ENCODE measurements around the gene LIME1.

The LIME1 gene

DNA sequence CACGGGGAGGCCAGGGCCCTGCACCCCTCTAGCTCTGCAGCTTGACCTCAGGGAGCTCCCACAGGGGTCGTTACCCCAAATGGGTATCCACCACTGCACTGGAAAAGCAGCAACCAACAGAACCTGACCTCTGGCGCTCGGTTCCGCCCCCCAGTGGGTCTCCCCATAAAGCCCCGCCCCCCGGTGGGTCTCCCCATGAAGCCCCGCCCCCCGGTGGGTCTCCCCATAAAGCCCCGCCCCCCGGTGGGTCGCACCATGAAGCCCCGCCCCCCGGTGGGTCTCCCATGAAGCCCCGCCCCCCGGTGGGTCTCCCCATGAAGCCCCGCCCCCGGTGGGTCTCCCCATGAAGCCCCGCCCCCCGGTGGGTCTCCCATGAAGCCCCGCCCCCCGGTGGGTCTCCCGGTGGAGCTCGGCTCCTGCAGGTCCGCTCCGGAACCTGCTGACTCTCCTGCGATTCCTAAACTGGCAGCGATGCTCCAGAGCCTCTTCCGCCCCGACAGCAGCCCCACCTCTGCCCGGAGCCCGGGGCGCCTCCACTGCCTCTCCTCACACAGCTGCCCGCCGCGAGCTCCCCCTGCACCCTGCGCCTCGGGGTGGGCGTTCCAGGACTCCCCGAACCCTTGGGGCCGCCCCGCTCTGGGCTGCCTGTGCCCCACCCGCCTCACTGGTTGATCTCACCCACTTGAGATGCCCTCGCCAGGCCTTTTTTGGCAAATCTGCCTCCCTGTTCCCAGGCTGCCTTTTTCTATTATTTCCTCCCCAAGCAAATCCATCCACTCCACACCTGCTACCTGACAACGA is 15.2 kb downstream of the LIME1 start:
- DNase-seq = no peak

DNA sequence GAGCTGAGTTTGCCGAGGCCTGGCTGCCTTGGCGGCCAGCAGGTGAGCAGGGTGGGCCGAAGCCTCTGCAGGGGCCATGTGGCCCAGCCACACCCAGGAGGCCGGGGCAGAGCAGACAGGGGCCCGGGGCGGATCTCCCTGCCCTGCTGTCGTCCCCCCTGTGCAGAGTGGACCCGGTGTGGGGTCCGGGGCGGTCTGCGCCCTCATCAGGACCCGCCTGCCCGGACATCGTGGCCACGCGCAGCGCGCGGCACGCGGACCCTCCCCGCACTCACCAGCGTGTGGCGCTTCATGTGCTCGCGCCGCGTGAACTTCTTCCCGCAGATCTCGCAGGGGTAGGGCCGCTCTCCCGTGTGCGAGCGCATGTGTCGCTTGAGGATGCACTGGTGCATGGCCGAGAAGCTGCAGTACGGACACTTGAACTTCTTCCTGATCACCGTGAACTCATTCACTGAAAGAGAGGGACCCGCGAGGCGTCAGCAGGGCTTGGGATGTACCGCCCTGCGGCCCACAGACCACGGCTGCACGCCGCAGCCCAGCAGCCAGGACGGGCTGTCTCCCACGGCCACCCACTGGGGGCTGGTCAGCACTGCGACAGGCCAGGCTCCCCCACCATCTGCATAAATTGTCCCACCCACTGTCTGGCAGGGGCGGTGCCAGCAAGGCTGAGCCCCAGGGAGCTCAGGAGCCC is 16.1 kb downstream of the LIME1 start:
- no peak for DNase-seq

DNA sequence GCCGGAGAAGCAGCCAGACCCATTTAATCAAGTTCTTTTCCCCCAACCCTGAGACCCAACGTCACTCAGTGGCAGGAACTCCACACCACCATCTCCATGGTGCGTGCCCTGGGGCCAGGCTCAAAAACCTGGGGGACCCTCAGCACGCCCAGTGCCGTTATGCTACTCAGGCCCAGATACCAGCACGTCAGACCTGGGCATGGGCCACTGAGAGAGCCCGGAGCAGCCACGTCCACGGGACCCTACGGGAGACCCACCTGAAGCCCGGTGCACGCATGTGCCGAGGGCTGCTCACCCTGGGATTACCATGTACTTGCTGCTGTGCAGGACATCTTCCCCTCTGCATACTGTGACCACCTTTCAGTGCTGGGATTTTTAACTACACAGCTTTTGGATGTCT is 16.9 kb downstream of the LIME1 start:
- DNase-seq = no peak

DNA sequence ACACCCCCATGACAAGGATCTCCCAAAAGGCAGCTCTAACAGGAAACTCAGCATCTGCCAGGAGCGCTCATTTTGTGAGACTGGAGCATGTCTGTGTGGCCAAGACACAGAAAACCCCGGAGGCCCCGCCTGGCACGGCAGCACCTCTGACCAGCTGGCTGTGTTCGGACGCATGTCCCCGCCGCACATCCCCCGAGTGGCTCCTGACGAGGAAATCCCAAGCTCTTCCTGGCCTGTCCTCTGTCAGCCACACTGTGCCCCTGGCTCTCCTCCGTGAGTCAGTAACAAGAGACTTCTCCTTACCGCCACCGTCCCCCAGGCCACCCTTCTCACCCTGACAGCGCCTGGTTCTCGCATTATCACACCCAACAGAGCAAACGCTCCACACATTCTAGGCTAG is 17.5 kb downstream of the LIME1 start:
- no peak for DNase-seq

DNA sequence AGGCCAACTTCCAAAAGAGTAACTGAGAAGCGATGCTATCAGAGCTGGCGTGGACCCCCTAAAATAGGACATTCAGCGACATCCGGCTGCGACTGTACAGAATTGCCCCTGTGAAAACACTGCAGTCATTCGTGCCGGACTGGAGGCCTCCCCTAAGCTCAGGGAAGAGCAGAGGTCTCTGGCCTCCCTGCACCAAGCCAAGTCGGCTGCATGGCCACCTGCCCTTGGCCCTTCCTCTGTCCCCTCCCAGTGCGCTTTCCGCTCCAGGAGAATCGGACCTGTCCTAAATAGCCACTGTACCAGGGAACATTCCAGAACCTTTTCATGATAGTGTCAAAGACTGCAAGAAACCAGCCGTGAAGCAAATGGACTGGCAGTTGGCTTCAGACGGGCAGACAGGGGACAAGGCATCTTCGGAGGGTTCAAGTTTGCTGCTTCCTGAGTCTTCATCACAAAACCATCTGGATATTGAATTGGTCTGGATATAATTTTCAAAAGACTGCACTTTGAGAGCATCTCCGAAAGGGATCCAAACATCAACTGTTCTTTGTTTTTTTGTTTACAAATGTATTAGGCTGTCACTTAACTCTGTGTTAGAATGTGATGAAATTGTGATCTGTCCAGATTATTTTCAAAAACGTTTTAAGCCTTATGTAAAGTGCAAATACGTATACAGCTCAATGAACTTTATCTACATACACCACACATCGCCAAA is 19.6 kb downstream of the LIME1 start:
- no peak for DNase-seq

DNA sequence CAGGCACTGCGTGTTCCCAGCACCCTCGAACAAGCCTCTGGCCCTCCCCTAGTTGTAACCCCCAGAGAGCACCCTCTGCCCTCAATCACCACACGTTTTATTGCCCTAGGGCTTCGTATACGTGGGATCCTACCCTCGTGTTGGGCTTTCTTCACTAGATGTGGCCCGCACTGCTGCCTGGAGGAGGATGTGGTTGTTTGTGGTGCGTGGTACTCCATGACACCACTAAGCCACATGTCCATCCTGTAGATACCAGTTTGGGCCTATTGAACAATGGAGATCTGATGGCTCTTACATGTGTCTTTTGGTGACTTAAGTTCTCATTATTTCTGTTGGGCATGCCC is 20.2 kb downstream of the LIME1 start:
- no peak for DNase-seq

DNA sequence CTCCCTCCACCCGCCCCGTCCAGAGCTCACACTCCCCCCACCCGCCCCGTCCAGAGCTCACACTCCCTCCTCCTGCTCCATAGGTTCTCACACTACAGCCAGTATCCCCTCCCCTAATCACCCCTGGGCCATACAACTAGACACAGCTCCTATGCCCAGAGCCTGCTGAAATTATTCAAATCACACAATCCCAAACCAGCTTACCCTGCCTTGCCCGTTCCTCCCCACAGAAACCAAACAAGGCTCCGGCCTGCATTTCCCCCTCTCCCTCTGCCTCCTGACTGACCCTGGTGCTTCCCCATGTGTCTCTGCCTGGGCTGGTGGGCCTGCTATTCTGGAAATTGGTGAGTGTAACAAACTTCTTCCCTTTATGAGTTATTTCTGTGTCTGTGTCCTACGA is 21.7 kb downstream of the LIME1 start:
- no peak for DNase-seq

DNA sequence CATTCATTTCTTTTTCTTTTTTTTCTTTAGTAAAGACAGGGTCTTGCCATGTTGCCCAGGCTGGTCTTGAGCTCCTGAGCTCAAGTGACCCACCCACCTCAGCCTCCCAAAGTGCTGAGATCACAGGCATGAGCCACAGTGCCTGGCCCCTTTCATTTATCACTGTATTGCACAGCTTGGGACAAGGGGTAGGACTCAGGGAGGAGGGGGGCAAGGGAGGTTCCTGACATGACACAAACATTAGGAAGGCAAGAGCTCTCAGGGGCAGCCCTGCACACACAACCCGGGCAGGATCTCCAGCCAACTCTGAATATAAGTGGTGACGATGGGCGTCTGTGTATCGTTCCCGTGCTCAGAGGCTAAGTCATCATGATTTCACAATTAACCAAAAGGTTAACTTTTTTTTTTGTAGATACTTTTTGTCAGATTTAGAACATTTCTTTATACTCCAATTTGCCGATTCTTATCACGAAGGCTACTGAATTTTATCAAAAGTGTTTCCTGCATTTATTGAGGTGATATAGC is 23.0 kb downstream of the LIME1 start:
- no peak for DNase-seq

DNA sequence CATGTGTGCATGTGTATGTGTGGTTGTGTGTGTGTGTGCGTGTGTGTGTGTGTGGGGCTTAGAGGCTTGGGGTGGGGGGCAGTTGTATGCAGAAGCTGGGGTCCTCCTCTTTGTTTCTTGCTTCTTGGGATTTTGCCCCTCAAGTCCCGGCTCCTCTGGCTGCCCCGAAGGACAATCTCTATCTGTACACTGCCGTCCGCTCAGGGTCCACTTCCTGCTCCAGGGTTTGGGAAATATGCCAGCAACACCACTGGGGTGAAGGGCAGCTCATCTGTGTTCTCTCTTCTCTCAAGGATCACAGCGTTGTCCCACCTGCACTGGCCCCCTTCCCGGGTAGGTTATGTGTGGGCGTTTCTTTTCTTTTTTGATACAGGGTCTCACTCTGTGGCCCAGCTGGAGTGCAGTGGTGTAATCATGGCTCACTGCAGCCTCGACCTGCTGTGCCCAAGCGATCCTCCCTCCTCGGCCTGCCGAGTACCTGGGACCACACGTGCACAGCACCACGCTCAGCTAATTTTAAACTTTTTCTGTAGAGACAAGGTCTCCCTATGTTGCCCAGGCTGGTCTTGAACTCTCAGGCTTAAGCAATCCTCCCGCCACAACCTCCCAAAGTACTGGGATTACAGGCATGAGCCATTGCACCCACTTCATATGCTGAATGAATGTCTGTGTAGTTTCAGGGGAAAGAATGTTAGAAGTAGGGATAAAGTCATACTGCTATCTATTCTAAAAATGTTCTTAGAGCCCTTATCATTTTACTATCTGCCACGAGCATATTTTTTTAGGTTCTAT is 28.8 kb downstream of the LIME1 start:
- no peak for DNase-seq

DNA sequence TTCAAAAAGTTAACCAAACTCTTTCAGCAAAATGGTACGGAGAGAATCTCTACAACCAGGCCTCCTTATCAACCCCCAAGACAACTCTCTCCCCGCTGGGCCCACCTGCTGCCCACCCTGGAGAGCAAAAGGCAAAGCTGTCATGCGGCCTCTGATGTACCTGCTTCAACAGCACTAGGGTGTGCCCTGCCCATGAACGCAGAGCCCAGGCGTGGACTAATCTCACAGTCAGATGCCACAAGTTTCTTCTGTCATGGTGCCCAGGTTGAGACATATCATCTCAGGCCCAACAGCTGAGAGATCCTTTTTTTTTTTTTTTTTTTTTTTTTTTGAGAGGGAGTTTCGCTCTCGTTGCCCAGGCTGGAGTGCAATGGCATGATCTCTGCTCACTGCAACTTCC is 29.4 kb downstream of the LIME1 start:
- DNase-seq = no peak

DNA sequence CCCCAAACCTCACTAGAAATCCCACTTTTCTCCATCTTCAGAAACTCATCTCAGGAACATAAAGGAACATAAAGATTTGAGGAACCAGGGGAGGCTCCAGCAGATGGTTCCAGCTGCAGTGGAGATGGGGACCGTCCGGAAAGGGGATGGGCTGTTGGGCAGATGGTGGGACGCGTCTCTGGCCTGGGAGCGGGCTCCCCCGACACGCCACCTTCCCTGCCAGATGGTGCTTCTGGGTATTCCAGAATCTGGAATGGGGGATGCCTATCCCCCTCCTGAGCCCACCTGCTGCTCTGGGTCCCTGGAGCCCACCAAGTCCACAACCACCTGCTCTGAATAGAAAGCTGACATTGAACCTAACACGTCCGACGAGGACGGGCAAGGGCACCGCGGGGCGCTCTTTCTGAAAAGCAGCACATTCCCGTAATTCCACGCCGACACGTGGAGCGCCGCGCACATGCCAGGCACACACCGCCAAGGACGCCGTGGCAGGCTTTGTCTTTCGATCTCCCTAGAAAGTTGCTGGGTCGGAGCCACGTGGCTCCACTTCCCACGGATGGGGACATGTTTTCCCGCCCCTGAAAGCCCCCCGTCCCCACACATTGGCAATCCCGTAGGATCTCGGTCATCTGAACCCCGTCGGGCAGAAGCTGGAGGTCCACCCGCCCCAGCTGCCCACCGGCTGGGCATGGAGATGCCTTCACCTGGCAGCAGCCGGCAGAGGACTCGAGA is 30.4 kb downstream of the LIME1 start:
- no peak for DNase-seq

DNA sequence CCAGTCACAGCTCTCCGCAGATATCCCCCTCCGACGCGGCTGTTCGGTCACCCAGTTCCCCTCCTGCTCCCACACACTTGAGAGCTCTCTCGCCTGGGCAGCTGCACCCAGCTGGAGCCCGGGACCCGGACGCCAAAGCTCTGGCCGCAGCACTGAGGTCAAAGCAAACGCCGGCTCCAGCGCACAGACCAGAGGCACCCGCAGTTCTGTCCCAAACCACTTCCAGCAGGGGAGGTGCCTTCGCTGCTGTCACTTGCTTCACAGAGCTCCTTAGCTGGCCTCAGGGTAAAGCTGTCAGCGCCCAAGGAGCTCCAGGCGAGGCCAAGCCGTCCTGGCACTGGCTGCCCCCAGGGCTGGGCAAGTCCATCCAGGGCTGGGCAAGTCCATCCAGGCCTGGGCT is 31.0 kb downstream of the LIME1 start:
- no peak for DNase-seq

DNA sequence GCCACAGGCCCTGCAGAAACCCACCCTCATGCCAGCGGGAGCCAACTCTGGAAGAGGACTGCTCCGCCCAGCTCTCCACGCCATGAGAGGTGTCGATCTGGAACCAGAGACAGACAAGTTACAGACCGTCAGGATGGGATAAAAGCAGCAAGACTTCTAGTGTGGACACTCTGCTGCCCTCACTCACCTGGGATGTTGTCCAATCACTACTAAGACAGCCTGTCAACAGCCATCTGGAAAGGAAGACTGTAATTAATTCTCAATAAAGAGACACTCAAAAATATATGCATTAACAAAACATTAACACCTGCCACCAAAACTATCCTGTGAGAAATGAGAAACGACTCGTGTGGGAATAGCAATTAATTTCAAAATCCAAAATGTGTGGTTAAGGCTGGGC is 31.4 kb downstream of the LIME1 start:
- no peak for DNase-seq

DNA sequence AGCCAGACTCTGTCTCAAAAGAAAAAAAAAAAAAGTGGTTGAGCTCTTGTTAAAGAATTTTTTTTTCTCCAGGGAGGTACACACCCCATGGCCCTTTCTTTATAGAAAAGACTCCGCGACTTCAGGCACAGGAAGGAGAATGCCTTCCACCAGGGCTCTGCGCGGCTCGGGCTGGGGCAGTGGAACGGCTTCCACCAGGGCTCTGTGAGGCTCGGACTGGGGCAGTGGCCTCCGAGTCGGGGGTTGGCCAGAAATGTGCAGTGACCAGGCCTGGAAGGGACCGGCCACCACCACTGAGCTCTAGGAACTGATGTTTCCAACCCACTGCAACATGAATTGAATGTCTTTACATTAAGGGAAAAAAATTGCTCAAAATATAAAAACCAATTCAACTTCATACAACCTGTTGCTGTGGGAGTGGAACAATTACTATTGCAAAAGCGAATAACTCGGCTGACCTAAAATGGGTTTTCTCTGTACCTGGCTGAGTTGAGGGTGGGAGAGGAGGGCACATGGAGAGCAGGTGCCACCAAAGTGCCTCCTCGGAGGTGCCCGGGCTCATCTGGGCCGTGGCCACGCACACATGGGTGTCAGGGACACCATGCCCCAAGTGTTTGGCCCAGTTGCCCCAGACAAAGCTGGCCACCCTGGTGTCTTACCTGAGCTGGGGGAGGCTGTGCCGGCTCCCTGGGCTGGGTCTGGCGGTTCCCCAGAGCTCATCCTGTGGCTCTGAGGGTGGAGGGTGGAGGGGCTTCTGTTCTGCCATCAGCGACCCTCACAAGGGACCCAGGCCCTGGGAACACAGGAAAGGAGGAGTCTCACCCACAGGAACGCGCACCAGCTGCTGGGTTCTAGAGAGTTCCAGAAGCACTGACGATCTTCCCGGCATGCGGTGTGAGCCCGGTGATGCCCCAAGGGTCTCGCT is 32.4 kb downstream of the LIME1 start:
- DNase-seq = no peak

DNA sequence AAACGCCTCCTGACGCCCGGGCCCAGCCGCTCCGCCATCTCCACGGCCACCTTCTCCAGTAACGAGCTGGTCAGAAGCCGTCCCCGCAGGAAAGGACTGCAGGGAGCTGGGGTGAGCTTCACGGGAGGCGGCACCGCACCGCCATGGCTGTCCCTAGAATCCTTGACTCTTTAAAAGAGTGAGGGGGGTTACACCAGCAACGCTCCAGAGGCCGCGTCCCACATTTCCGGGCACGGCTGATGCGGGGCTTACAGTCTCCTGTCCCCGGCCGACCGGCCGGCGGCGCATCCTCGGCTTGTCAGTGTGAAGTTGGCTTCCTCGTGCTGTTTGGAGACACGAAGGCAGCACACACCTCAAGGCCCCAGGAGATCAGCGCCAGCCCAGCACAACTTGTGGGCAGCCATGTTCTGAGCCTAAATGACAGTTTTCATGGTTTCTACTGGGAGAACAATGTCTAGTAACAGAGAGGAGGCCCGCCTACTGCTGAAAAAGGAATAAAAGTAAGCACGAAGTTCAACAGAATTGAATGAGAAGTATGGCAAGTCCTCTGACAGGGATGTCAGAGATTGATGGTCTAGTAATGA is 33.5 kb downstream of the LIME1 start:
- no peak for DNase-seq

DNA sequence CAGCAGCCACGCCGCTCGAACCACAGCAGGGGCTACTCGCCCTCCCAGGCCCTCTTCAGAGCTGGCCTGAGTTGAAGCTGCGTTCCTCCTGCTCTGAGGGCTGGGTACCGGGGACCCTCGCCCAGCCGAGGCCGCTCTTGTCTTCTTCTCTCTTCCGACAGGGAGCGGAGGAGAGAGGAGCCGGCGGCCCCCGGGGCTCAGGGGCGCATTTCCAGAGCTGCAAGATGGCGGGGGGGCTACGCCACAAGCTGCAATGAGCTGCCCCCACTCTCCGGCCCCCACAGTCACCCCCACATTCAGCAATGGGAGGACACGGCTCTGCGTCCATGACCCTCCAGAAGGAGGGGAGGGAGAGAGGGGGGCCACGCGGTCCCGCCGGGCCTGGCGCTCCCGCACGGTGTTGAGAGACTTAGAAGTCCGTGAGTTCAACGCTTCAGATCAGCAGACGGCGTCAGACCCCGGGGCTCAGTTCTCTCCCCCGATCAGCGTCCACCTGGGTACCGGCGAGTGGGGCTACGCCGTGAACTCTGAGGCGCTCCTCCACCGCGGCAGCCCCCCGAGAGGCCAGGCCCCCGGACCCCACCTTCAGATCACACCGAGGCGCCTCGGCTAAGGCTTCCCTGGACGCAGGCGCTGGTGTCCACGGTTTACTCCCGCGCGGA is 34.7 kb downstream of the LIME1 start:
- no peak for DNase-seq

DNA sequence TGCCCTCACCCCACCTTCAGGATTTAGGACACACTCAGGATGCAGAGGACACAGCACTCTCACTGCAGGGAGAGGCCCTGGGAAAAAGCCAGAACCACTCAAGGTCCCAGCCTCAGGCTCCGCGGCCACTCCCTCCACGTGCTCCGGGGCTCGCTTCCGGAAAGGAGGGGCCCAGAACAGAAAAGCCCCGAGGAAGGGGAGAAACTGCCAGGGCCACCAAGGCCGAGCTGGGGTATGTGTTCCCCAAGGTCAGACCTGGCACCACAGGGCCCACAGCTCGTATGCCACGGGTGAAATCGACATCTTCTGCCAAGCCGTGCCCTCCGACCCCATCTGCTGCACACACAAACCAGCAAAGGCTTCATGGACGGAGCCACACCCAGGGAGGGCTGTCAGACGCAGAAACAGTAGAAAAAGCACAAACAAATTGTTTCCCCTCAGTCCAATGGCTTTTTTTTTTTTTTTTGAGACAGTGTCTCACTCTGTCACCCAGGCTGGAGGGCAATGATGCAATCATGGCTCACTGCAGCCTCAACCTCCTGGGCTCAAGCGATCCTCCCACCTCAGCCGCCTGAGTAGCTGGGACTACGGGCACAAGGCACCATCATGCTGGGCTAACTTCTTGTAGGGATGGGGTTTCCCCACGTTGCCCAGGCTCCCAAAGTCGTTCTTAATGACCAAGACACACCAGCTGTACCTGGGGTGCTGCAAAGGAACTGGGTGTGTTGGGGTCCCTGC is 36.5 kb downstream of the LIME1 start:
- no peak for DNase-seq

DNA sequence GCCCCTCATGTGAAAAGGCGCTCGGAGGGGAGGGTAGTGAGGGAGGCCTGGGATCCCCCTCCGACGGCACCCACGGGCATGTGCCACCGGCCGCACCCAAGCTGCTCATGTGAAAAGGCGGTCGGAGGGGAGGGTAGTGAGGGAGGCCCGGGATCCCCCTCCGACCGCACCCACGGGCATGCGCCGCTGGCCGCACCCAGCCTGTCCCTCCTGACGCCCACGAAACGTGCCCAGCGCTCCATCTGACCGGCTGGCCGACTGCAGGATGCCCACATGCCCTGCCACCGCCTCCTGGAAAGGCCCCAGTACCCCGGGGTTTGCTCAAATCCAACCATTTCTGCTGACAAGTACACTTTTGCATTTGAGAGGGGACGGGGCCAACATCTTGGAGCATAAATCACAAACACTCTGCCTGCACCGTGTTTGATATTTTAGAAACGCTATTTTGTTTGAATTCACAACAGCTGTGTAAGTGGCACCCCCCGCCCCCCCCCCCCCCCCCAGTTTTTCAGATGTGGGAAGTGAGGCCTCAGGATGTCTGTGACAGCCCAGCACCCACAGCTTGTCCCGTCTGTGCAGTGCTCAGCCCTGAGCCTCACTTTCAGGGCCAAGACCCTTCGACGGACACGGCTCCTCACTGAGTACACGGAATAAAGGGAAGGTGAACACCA is 37.2 kb downstream of the LIME1 start:
- no peak for DNase-seq

DNA sequence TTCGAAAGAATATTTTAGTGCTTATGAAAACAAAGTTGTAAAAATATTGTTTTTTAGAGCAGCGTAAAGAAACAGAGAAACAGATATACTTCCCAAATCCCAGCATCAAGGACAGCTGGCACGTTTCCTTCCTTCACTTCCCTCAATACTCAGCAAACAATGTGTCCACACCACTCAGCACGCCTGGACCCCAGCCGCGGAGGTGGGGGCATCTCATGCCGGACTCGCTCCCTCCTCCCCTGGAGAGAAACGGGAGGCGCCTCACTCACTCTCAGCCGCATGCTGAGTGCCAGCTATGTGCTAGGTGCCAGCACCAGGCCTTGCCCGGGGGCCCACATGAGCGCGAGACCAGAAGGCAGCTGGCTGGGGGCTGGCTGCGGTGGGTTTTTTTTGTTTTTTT is 37.8 kb downstream of the LIME1 start:
- no peak for DNase-seq
